Measurements from ENCODE around the gene TRIM44.

The TRIM44 gene

GRCh38 chr11:35647421-35648093 lies 15.0 kb upstream of the TRIM44 start:
- H3K4me2 ChIP-seq (ENCODE audit: low read depth, low read length, poor library complexity, severe bottlenecking) = no peak overlapping the region
- no peaks in the 10 kb centered on the region for H3K9me2 ChIP-seq (replicated peaks; ENCODE audit: low read depth, low read length)
- no peaks in the 10 kb centered on the region for H3K9me3 ChIP-seq (ENCODE audit: insufficient read depth, low read depth, low read length)
- no peaks in the 10 kb centered on the region for H3F3A ChIP-seq (ENCODE audit: low read depth)
- H3K4me3 ChIP-seq (ENCODE audit: low read length, poor library complexity, severe bottlenecking) = no peak overlapping the region
- no peaks in the 10 kb centered on the region for H3K79me2 ChIP-seq (ENCODE audit: insufficient read depth, low read length)
- no peak overlapping the region for H2AFZ ChIP-seq (ENCODE audit: low read length)
- no peaks in the 10 kb centered on the region for H3K4me1 ChIP-seq (ENCODE audit: insufficient read depth, low read length, poor library complexity, severe bottlenecking)
- H4K20me1 ChIP-seq (ENCODE audit: insufficient read depth, low read length, poor library complexity, severe bottlenecking) = no peaks in the 10 kb centered on the region
- TF ChIP-seq CTCF (conservative IDR thresholded peaks at IDR 0.05; ENCODE audit: low read length) (no peak), EZH2phosphoT487 (IDR thresholded peaks at IDR 0.05; ENCODE audit: borderline replicate concordance) (no peak)
- no peak overlapping the region for H3K9ac ChIP-seq (ENCODE audit: low read depth, low read length, poor library complexity, severe bottlenecking)
- H3K27me3 ChIP-seq (ENCODE audit: insufficient read depth, low read length, poor library complexity, severe bottlenecking) = no peaks in the 10 kb centered on the region
- no peaks in the 10 kb centered on the region for H3K36me3 ChIP-seq (ENCODE audit: insufficient read depth, low read length)

- no peaks in the 10 kb centered on the region for H3K4me1 ChIP-seq (ENCODE audit: insufficient read depth, low read length, poor library complexity, severe bottlenecking)
- no peaks in the 10 kb centered on the region for H3K36me3 ChIP-seq (ENCODE audit: insufficient read depth, low read length)
- H3K9me3 ChIP-seq (ENCODE audit: insufficient read depth, low read depth, low read length) = no peaks in the 10 kb centered on the region
- no peak overlapping the region for H2AFZ ChIP-seq (ENCODE audit: low read length)
- H3K9me2 ChIP-seq (replicated peaks; ENCODE audit: low read depth, low read length) = no peaks in the 10 kb centered on the region
- H4K20me1 ChIP-seq (ENCODE audit: insufficient read depth, low read length, poor library complexity, severe bottlenecking) = no peaks in the 10 kb centered on the region
- H3F3A ChIP-seq (ENCODE audit: low read depth) = no peaks in the 10 kb centered on the region
- no peak overlapping the region for H3K9ac ChIP-seq (ENCODE audit: low read depth, low read length, poor library complexity, severe bottlenecking)
- H3K27me3 ChIP-seq (ENCODE audit: insufficient read depth, low read length, poor library complexity, severe bottlenecking) = no peaks in the 10 kb centered on the region
- no peak overlapping the region for H3K4me2 ChIP-seq (ENCODE audit: low read depth, low read length, poor library complexity, severe bottlenecking)
- H3K79me2 ChIP-seq (ENCODE audit: insufficient read depth, low read length) = no peaks in the 10 kb centered on the region
- no peak for TF ChIP-seq CTCF (conservative IDR thresholded peaks at IDR 0.05; ENCODE audit: low read length)
- no peak for TF ChIP-seq EZH2phosphoT487 (IDR thresholded peaks at IDR 0.05; ENCODE audit: borderline replicate concordance)
- no peak overlapping the region for H3K4me3 ChIP-seq (ENCODE audit: low read length, poor library complexity, severe bottlenecking)
Observed at GRCh38 chr11:35650006-35650405, 12.6 kb upstream of the TRIM44 start.

GRCh38 chr11:35650467-35650866 lies 12.1 kb upstream of the TRIM44 start:
- no peaks in the 10 kb centered on the region for H3K4me1 ChIP-seq (ENCODE audit: insufficient read depth, low read length, poor library complexity, severe bottlenecking)
- H3K4me2 ChIP-seq (ENCODE audit: low read depth, low read length, poor library complexity, severe bottlenecking) = no peak overlapping the region
- H3F3A ChIP-seq (ENCODE audit: low read depth) = no peaks in the 10 kb centered on the region
- H3K4me3 ChIP-seq (ENCODE audit: low read length, poor library complexity, severe bottlenecking) = no peak overlapping the region
- no peaks in the 10 kb centered on the region for H3K27me3 ChIP-seq (ENCODE audit: insufficient read depth, low read length, poor library complexity, severe bottlenecking)
- no peaks in the 10 kb centered on the region for H3K9me3 ChIP-seq (ENCODE audit: insufficient read depth, low read depth, low read length)
- no peaks in the 10 kb centered on the region for H3K36me3 ChIP-seq (ENCODE audit: insufficient read depth, low read length)
- no peak overlapping the region for H3K9ac ChIP-seq (ENCODE audit: low read depth, low read length, poor library complexity, severe bottlenecking)
- H3K79me2 ChIP-seq (ENCODE audit: insufficient read depth, low read length) = no peaks in the 10 kb centered on the region
- no peaks in the 10 kb centered on the region for H4K20me1 ChIP-seq (ENCODE audit: insufficient read depth, low read length, poor library complexity, severe bottlenecking)
- TF ChIP-seq EZH2phosphoT487 (IDR thresholded peaks at IDR 0.05; ENCODE audit: borderline replicate concordance) (no peak), CTCF (conservative IDR thresholded peaks at IDR 0.05; ENCODE audit: low read length) (no peak)
- H2AFZ ChIP-seq (ENCODE audit: low read length) = no peak overlapping the region
- H3K9me2 ChIP-seq (replicated peaks; ENCODE audit: low read depth, low read length) = no peaks in the 10 kb centered on the region

Data from Loucy (cell line).